AG08396 (cell line): Measurements from ENCODE around the gene TMIGD3.
"Not testable (repeated sequence)": the region's sequence is repeated elsewhere in the genome, so short reads cannot be mapped to it uniquely, and the experiment has no call there.

Experiments used
- DNase-seq: peaks from one replicate; pipeline ENCODE4 v3.0.0; 2012; ENCODE audit warnings: low spot score, mixed read lengths

TMIGD3 gene

GRCh38 chr1:111503585-111504060 is at the start of gene TMIGD3, which contains the start of gene ADORA3:
Gene TMIGD3, minus strand, starts transcription at chr1:111503633. Its CDS starts 279 bp downstream, at chr1:111503354.
Gene ADORA3, minus strand, starts transcription at chr1:111503633. Its CDS starts 279 bp downstream, at chr1:111503354.
- no peak for DNase-seq

- peak; percentile 59 for DNase-seq
Measured at GRCh38 chr1:111553196-111553595, 49.8 kb upstream of the TMIGD3 start.

GRCh38 chr1:111552587-111552986 is 49.2 kb upstream of the TMIGD3 start:
- DNase-seq: no peak

- no peak for DNase-seq
Measured at GRCh38 chr1:111551623-111552411, 48.4 kb upstream of the TMIGD3 start.

GRCh38 chr1:111547786-111548185 is 44.4 kb upstream of the TMIGD3 start:
- DNase-seq: not testable (repeated sequence)

GRCh38 chr1:111542187-111542586 is 38.8 kb upstream of the TMIGD3 start:
- DNase-seq: no peak

- DNase-seq: peak; percentile 36
Measured at GRCh38 chr1:111541721-111542120, 38.3 kb upstream of the TMIGD3 start.

- DNase-seq: no peak
Measured at GRCh38 chr1:111540928-111541327, 37.5 kb upstream of the TMIGD3 start.

GRCh38 chr1:111538343-111539025 is 35.1 kb upstream of the TMIGD3 start:
- peak; percentile 31 for DNase-seq

- DNase-seq: no peak
Measured at GRCh38 chr1:111535256-111536191, 32.1 kb upstream of the TMIGD3 start.

- DNase-seq: no peak
Measured at GRCh38 chr1:111520053-111520452, 16.6 kb upstream of the TMIGD3 start.

- DNase-seq: no peak
Measured at GRCh38 chr1:111517469-111518225, 14.2 kb upstream of the TMIGD3 start.

GRCh38 chr1:111516005-111516535 is 12.6 kb upstream of the TMIGD3 start:
- peak; percentile 71 for DNase-seq

GRCh38 chr1:111515291-111516004 is 12.0 kb upstream of the TMIGD3 start:
- DNase-seq: peak; percentile 65

GRCh38 chr1:111513410-111514020 is 10.1 kb upstream of the TMIGD3 start:
- no peak for DNase-seq

GRCh38 chr1:111512931-111513330 is 9.5 kb upstream of the TMIGD3 start:
- no peak for DNase-seq

- no peak for DNase-seq
Measured at GRCh38 chr1:111512132-111512889, 8.9 kb upstream of the TMIGD3 start.

- no peak for DNase-seq
Measured at GRCh38 chr1:111511370-111511769, 7.9 kb upstream of the TMIGD3 start.

- DNase-seq: no peak
Measured at GRCh38 chr1:111509997-111510375, 6.6 kb upstream of the TMIGD3 start.
